PC-3 (cell line): ENCODE measurements around the gene TRA2B. TPM values are rescaled to one million over a fixed set of nuclear protein-coding genes. Genes with fewer than 3 reads are reported as not detected.

Experiments used
- ATAC-seq: fragments of 200-7000 bp; cut with Tn5 transposase; 2 replicates; pipeline ENCODE4 v1.9.1; 2020; ENCODE audit warnings: mild to moderate bottlenecking, moderate library complexity
- BruUV-seq: library from RNA; stranded (reverse); fragments of 400-500 nt; replicated peaks from 2 replicates; lab custom pipeline; 2021; lab: Mats Ljungman, UMichigan
- CTCF ChIA-PET: fragments of 300-600 bp; sonication (Branson Sonifier 250); formaldehyde crosslinking; loops from one replicate; lab custom pipeline; 2022; ENCODE audit warnings: antibody characterized with exemption; lab: Charles Lee
- POLR2A ChIA-PET: fragments of 300-600 bp; sonication (Branson Sonifier 250); formaldehyde crosslinking; loops from one replicate; lab custom pipeline; 2022; ENCODE audit warnings: antibody characterized with exemption; ENCODE audit not compliant: unreplicated experiment; lab: Charles Lee
- DNase-seq: peaks from one replicate; pipeline ENCODE4 v3.0.0-alpha.2; 2015
- H2AFZ ChIP-seq: fragments of 300-600 bp; sonication (generic); 2 replicates; pipeline ENCODE4 v1.6.0; 2016; ENCODE audit warnings: antibody characterized with exemption, low read length
- H3F3A ChIP-seq: fragments of 300-600 bp; sonication (generic); one replicate; pipeline ENCODE4 v1.6.0; 2017; ENCODE audit warnings: antibody characterized with exemption, low read length, control low read depth, mild to moderate bottlenecking; ENCODE audit not compliant: unreplicated experiment
- H3K27ac ChIP-seq: fragments of 300-600 bp; sonication (generic); 2 replicates; pipeline ENCODE4 v1.5.1; 2016; ENCODE audit warnings: mild to moderate bottlenecking, low read length
- H3K27me3 ChIP-seq: fragments of 300-600 bp; sonication (generic); 2 replicates; pipeline ENCODE4 v1.6.1; 2016; ENCODE audit warnings: low read length, mixed read lengths
- H3K36me3 ChIP-seq: fragments of 300-600 bp; sonication (generic); 2 replicates; pipeline ENCODE4 v1.6.1; 2016; ENCODE audit warnings: low read depth, mixed run types, low read length, mixed read lengths
- H3K4me1 ChIP-seq: fragments of 300-600 bp; sonication (generic); 2 replicates; pipeline ENCODE4 v1.5.1; 2016; ENCODE audit warnings: low read length; ENCODE audit not compliant: insufficient read depth
- H3K4me2 ChIP-seq: fragments of 300-600 bp; sonication (generic); 2 replicates; pipeline ENCODE4 v1.6.0; 2016; ENCODE audit warnings: low read length
- H3K4me3 ChIP-seq: fragments of 300-600 bp; sonication (generic); 2 replicates; pipeline ENCODE4 v1.5.1; 2016; ENCODE audit warnings: mild to moderate bottlenecking, low read length, mixed read lengths
- H3K79me2 ChIP-seq: fragments of 300-600 bp; sonication (generic); 2 replicates; pipeline ENCODE4 v1.6.1; 2017; ENCODE audit warnings: low read length, mixed read lengths
- H3K9ac ChIP-seq: fragments of 300-600 bp; sonication (generic); 2 replicates; pipeline ENCODE4 v1.6.0; 2016; ENCODE audit warnings: mild to moderate bottlenecking, low read length
- H3K9me2 ChIP-seq: fragments of 300-600 bp; sonication (generic); replicated peaks from 2 replicates; pipeline ENCODE4 v1.6.1; 2016; ENCODE audit warnings: mixed run types, low read length, mixed read lengths
- H3K9me3 ChIP-seq: fragments of 300-600 bp; sonication (generic); 2 replicates; pipeline ENCODE4 v1.6.1; 2016; ENCODE audit warnings: low read length, mixed read lengths
- H4K20me1 ChIP-seq: fragments of 300-600 bp; sonication (generic); 2 replicates; pipeline ENCODE4 v1.6.1; 2016; ENCODE audit warnings: low read length, mixed read lengths
- EZH2 ChIP-seq: fragments of 300-600 bp; sonication (generic); IDR thresholded peaks from one replicate; pipeline ENCODE4 v1.6.1; 2017; ENCODE audit warnings: antibody characterized with exemption, mild to moderate bottlenecking, low read length; ENCODE audit not compliant: unreplicated experiment
- EZH2phosphoT487 ChIP-seq: fragments of 300-600 bp; sonication (generic); IDR thresholded peaks from 2 replicates; pipeline ENCODE4 v1.6.1; 2018; ENCODE audit warnings: mild to moderate bottlenecking, antibody characterized with exemption, low read length, borderline replicate concordance
- intact Hi-C: fragments of 100-400 bp; cut with micrococcal nuclease; formaldehyde crosslinking; loops from 2 replicates; pipeline ENCODE4 v1.9.0; 2023
- total RNA-seq: library from RNA; depleted of rRNA; stranded (reverse); fragments of >200 nt; gene quantifications from 2 replicates; pipeline ENCODE4 v1.2.3, GENCODE V29; 2014
- TF ChIP-seq, protein P1 (sequence below): fragments of 300-600 bp; sonication (generic); conservative IDR thresholded peaks from 2 replicates; pipeline ENCODE4 v1.5.1; 2017; ENCODE audit warnings: antibody characterized with exemption, low read depth, mild to moderate bottlenecking, low read length

The TRA2B gene
- total RNA-seq, 1 experiment from 2014 or later = 287 TPM

GRCh38 chr3:185971579-185971978 is 33.8 kb upstream of the TRA2B start:
- Histone ChIP-seq H3K79me2 (no peaks in the 10 kb centered on the region), H3K27ac (no peak overlapping the region), H3K4me3 (no peak overlapping the region), H3K4me2 (no peak overlapping the region), H3K27me3 (no peaks in the 10 kb centered on the region), H3K9ac (no peak overlapping the region), H3K9me2 (no peaks in the 10 kb centered on the region), H3K36me3 (0 out of 2 replicates have a peak, but pooled peaks cover 3% of the 10 kb centered on the region), H3F3A (no peaks in the 10 kb centered on the region), H3K4me1 (no peaks in the 10 kb centered on the region), H3K9me3 (no peaks in the 10 kb centered on the region), H4K20me1 (no peaks in the 10 kb centered on the region), H2AFZ (no peak overlapping the region)
- CTCF ChIA-PET = no interaction called here
- POLR2A ChIA-PET = no interaction called here
- ATAC-seq = no peak
- no peak for DNase-seq
- no TSS peak for BruUV-seq
- TF ChIP-seq, protein P1, sequence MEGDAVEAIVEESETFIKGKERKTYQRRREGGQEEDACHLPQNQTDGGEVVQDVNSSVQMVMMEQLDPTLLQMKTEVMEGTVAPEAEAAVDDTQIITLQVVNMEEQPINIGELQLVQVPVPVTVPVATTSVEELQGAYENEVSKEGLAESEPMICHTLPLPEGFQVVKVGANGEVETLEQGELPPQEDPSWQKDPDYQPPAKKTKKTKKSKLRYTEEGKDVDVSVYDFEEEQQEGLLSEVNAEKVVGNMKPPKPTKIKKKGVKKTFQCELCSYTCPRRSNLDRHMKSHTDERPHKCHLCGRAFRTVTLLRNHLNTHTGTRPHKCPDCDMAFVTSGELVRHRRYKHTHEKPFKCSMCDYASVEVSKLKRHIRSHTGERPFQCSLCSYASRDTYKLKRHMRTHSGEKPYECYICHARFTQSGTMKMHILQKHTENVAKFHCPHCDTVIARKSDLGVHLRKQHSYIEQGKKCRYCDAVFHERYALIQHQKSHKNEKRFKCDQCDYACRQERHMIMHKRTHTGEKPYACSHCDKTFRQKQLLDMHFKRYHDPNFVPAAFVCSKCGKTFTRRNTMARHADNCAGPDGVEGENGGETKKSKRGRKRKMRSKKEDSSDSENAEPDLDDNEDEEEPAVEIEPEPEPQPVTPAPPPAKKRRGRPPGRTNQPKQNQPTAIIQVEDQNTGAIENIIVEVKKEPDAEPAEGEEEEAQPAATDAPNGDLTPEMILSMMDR = no peak
- no peak for TF ChIP-seq EZH2
- intact Hi-C loops = no loop called here

DNA sequence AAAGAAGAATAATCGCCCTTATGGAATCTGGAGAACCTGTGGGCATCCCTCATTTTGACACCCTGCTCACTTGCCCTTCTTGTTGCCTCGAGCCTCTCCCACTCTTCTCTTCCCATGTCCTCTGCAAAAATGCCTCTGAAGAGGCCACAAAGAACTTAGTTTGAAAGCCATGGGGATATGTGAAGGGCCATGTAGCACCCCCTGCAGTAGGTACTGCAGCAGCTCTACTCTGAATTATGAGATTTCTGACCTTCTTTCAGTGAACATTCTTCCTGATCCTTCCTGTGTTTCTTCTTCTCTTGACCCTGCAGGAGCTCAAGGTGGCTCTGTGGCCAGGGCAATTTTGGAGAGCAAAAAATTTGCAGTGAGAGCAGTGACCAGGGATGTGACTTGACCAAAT is 30.4 kb upstream of the TRA2B start:
- no peaks in the 10 kb centered on the region for H3K79me2 ChIP-seq
- no peaks in the 10 kb centered on the region for H3K36me3 ChIP-seq
- no peaks in the 10 kb centered on the region for H3K4me1 ChIP-seq
- H3F3A ChIP-seq = no peaks in the 10 kb centered on the region
- no peak overlapping the region for H3K4me2 ChIP-seq
- no peaks in the 10 kb centered on the region for H3K9me2 ChIP-seq
- ATAC-seq (no peak), DNase-seq (no peak)
- BruUV-seq = no TSS peak
- H3K27ac ChIP-seq = no peak overlapping the region
- H3K9ac ChIP-seq = no peak overlapping the region
- ChIA-PET CTCF (interaction anchor here (0.5 to 0.8 kb wide), 3 partner anchors 14 to 655 kb away, joined by 3 to 5 read pairs (median 4); no protein-coding TSS in a partner anchor), POLR2A (no interaction called here)
- H4K20me1 ChIP-seq = no peaks in the 10 kb centered on the region
- intact Hi-C loops = no loop called here
- no peak for TF ChIP-seq EZH2phosphoT487
- no peak for TF ChIP-seq EZH2
- TF ChIP-seq, protein P1 = peak; percentile 33; the same call in 1 of the 2 replicates
- no peak overlapping the region for H2AFZ ChIP-seq
- no peak overlapping the region for H3K4me3 ChIP-seq
- H3K9me3 ChIP-seq = no peaks in the 10 kb centered on the region
- no peaks in the 10 kb centered on the region for H3K27me3 ChIP-seq

- no peaks in the 10 kb centered on the region for H3K9me2 ChIP-seq
- TF ChIP-seq EZH2phosphoT487 = no peak
- TF ChIP-seq, protein P1 = no peak
- no peak for TF ChIP-seq EZH2
- H3K4me2 ChIP-seq = no peak overlapping the region
- no peak overlapping the region for H3K9ac ChIP-seq
- H3K79me2 ChIP-seq = no peaks in the 10 kb centered on the region
- no peaks in the 10 kb centered on the region for H3F3A ChIP-seq
- CTCF ChIA-PET = no interaction called here
- H3K4me1 ChIP-seq = no peaks in the 10 kb centered on the region
- no peaks in the 10 kb centered on the region for H4K20me1 ChIP-seq
- no TSS peak for BruUV-seq
- no peaks in the 10 kb centered on the region for H3K27me3 ChIP-seq
- POLR2A ChIA-PET = no interaction called here
- H3K4me3 ChIP-seq = no peak overlapping the region
- H3K27ac ChIP-seq = no peak overlapping the region
- H2AFZ ChIP-seq = no peak overlapping the region
- ATAC-seq = no peak
- no peaks in the 10 kb centered on the region for H3K9me3 ChIP-seq
- DNase-seq = no peak
- intact Hi-C loops = no loop called here
- no peaks in the 10 kb centered on the region for H3K36me3 ChIP-seq
Measured at GRCh38 chr3:185966655-185967054, 28.8 kb upstream of the TRA2B start.
